Measurements from ENCODE around the gene CCDC91. TPM values are rescaled to one million over a fixed set of nuclear protein-coding genes. Genes with fewer than 3 reads are reported as not detected.
"Not testable (repeated sequence)": the region's sequence is repeated elsewhere in the genome, so short reads cannot be mapped to it uniquely, and the experiment has no call there.

The CCDC91 gene
- total and polyA plus RNA-seq, 8 donors = 15.0 to 27.0 (median 19.1) TPM

- Histone ChIP-seq H3K36me3 (no peaks in the 10 kb centered on the region), H3K4me3 (no peak overlapping the region), H3K27ac (peak overlapping the region in 1 of 4 donors; percentile 53), H3K27me3 (no peaks in the 10 kb centered on the region), H3K9me3 (no peaks in the 10 kb centered on the region), H3K4me1 (peaks cover 0 to 3% (median 3%) of the 10 kb centered on the region in 3 donors)
- 41 to 42% methylated on average over 2 of the region's 2 CpGs for WGBS, 2 donors
- TF ChIP-seq CTCF (IDR thresholded peaks at IDR 0.05) = no peak
- ATAC-seq (peak; percentile 64 to 83 (median 78)), FAIRE-seq (peak; percentile 43), DNase-seq (no peak)
- intact Hi-C loops (cut with DNase I) = no loop called here
These were observed 75.3 kb downstream of the CCDC91 start for GRCh38 chr12:28265435-28266042.

GRCh38 chr12:28267920-28268607, 77.8 kb downstream of the CCDC91 start:
- intact Hi-C loops (cut with DNase I); H3K4me3 ChIP-seq; H3K27ac ChIP-seq; FAIRE-seq; H3K27me3 ChIP-seq; H3K9me3 ChIP-seq; ATAC-seq; H3K4me1 ChIP-seq; H3K36me3 ChIP-seq: not testable (repeated sequence)
- DNase-seq = peak in 1 of 6 donors; percentile 8
- WGBS, 2 donors = 96 to 97% methylated on average over 5 of the region's 5 CpGs

- H3K4me1 ChIP-seq = peaks cover 0 to 3% (median 3%) of the 10 kb centered on the region in 3 donors
- H3K27ac ChIP-seq = no peak overlapping the region
- H3K27me3 ChIP-seq = peaks cover 0 to 3% (median 0%) of the 10 kb centered on the region in 4 donors
- intact Hi-C loops (cut with DNase I) = no loop called here
- TF ChIP-seq CTCF (IDR thresholded peaks at IDR 0.05) = no peak
- H3K9me3 ChIP-seq = peaks cover 0 to 6% (median 0%) of the 10 kb centered on the region in 4 donors
- no peak overlapping the region for H3K4me3 ChIP-seq
- WGBS, 2 donors = 97 to 100% methylated on average over 3 of the region's 3 CpGs
- FAIRE-seq = no peak
- no peak for ATAC-seq
- no peaks in the 10 kb centered on the region for H3K36me3 ChIP-seq
- DNase-seq = no peak
These were observed 78.5 kb downstream of the CCDC91 start for GRCh38 chr12:28268608-28269229.

- ATAC-seq (no peak), DNase-seq (no peak), FAIRE-seq (no peak)
- H3K4me3 ChIP-seq = no peak overlapping the region
- H3K36me3 ChIP-seq = no peaks in the 10 kb centered on the region
- intact Hi-C loops (cut with DNase I) = no loop called here
- peaks cover 0 to 3% (median 0%) of the 10 kb centered on the region in 3 donors for H3K4me1 ChIP-seq
- H3K27me3 ChIP-seq = peaks cover 0 to 3% (median 0%) of the 10 kb centered on the region in 4 donors
- no peak for TF ChIP-seq CTCF (IDR thresholded peaks at IDR 0.05)
- peaks cover 0 to 6% (median 0%) of the 10 kb centered on the region in 4 donors for H3K9me3 ChIP-seq
- 95 to 98% methylated on average over 1 of the region's 1 CpG for WGBS, 2 donors
- H3K27ac ChIP-seq = no peak overlapping the region
These were observed 79.6 kb downstream of the CCDC91 start for GRCh38 chr12:28269851-28270250.

- H3K4me3 ChIP-seq = no peak overlapping the region
- intact Hi-C loops (cut with DNase I) = no loop called here
- FAIRE-seq = no peak
- H3K27me3 ChIP-seq = no peaks in the 10 kb centered on the region
- H3K4me1 ChIP-seq = peaks cover 0 to 5% (median 0%) of the 10 kb centered on the region in 3 donors
- no peak for ATAC-seq
- no peak for DNase-seq
- H3K9me3 ChIP-seq = no peaks in the 10 kb centered on the region
- no peaks in the 10 kb centered on the region for H3K36me3 ChIP-seq
- no peak overlapping the region for H3K27ac ChIP-seq
- WGBS, 2 donors = 96 to 97% methylated on average over 1 of the region's 1 CpG
- no peak for TF ChIP-seq CTCF (IDR thresholded peaks at IDR 0.05)
These were observed 88.2 kb downstream of the CCDC91 start for GRCh38 chr12:28278499-28278898.

Measured in pancreas (tissue), 10 donors.